Mesenteric fat pad (tissue), 1 donor: Measurements from ENCODE around the gene IL24. TPM values are rescaled to one million over a fixed set of nuclear protein-coding genes. Genes with fewer than 3 reads are reported as not detected.

Experiments
- DNase-seq: peaks from one replicate; pipeline ENCODE4 v3.0.0-alpha.2; 2020; ENCODE audit warnings: low spot score
- total RNA-seq: library from RNA; stranded (reverse); fragmentation: NEBNext Ultra II Directional; extraction: Animal tissue kit (Norgen Biotek cat#: 25700); gene quantifications from one replicate; pipeline ENCODE4 v1.2.1, GENCODE V29; 2021
- donor health status: DM: yes; HTN: yes; CAD: no.

The IL24 gene
- total RNA-seq, 1 donor from 2014 or later = not detected

DNA sequence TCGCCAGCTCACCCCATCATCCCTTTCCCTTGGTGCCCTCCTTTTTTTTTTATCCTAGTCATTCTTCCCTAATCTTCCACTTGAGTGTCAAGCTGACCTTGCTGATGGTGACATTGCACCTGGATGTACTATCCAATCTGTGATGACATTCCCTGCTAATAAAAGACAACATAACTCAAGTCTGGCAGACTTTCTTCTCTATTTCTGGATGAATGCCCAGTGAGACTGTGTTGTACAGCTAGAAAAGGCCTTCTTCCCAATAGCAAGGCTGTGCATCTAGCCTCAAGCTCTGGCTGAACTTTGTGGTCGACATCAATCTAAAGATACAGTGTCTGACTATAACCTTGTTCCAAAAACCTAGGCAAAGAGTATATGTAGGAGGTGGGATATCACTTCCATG, 6.4 kb downstream of the IL24 start:
- no peak for DNase-seq

DNA sequence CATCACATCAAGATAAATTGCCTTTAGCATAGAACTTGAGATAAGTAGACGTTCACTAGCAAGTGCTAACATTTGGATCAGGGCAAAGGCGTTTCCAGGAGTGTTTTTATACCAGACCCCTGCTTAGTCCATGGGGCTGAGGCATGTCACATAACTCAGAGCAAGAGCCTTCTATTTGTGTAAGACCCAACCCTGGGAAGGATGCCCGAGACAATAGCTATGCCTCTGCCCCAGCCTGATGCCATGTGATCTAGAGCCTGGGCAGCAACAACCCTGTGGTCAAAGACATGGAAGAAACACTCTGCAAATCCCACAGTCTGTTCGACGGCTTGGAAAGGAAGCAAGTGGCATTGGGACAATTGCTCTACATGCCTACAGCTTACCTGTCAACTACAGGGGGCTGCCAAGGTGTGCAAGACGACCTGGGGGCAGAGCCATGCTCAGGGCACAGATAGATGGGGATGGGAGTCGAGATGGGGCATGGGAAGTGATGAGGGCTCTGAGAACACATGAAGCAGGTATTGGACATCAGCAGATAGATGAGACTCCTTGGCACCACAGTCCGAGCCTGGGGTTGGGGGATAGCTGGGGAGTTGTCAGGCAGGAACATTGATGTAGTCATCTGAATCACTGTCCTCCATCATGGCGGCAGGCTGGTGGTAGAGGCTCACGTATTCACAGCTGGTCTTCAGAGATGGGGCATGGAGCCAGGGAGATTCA, 7.3 kb downstream of the IL24 start:
- DNase-seq = no peak

DNA sequence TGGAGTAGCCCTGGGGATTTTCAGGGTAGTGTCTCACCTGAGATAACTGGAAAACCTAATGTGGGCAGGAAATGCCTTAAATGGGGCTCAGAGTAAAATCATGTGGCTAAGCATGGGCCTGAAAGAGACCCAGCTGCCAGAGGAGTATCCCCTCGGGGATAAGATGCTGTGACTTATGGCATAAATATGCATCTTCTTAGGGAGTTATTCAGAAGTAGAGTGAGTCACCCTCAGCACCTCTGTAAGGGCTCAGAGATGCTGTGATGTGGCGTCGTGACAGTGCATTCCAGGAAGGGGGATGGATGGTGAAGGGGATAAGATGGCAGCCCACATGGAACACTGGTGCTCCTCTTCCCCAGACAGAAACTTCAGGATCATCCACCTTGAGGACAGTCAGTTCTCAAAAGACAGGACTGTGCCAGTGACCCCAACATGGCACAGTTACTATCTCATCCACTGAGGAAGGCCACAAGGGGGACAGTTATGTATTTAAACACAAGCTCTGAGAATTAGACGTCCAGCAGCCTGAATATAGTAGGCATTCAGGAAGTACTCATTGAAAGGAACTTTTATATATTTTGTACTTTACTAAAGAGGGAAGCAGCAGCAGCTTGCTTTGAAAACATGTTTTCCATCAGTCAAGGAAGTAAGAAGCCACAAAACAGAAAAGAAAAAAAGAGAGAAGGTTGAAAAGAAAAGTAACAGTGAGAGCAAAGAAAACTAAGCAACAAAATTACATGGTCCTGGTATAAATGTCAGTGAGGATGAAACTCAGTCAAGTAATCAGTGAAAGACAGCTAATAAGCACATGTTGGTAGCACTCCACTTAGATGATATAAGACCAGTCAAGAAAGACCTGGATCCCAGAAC, 8.3 kb downstream of the IL24 start:
- no peak for DNase-seq

DNA sequence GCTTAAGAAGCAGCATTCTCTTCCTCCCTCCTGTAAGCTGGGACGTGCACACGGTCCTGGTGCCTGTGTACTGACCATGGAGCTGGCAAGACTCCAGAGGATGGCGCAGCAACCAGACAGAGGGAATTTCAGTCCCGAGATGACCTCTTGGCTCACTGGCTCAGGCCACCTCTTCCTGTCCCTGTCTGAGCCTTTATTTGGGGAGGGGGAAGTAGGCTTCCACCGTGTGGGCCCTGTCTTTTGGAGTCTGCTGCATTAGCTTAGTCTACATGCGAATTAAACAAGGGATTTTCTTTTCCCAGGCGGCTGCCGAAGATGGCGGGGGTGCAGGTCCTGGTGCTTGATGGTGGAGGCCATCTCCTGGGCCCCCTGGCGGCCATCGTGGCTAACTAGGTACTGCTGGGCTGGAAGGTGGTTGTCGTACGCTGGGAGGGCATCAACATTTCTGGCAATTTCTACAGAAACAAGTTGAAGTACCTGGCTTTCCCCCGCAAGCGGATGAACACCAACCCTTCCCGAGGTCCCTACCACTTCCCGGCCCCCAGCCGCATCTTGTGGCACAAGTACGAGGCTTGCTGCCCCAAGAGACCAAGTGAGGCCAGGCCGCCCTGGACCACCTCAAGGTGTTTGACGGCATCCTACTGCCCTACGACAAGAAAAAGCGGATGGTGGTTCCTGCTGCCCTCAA, 10.2 kb downstream of the IL24 start:
- no peak for DNase-seq

DNA sequence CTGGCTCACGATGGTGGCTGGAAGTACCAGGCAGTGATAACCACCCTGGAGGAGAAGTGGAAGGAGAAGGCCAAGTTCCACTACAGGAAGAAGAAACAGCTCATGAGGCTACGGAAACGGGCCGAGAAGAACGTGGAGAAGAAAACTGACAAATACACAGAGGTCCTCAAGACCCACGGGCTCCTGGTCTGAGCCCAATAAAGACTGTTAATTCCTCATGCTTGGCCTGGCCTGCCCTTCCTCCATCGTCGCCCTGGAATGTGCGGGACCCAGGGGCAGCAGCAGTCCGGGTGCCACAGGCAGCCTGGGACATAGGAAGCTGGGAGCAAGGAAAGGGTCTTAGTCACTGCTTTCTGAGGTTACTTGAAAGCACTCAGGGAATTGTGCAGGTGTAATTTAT, 10.8 kb downstream of the IL24 start:
- no peak for DNase-seq

DNA sequence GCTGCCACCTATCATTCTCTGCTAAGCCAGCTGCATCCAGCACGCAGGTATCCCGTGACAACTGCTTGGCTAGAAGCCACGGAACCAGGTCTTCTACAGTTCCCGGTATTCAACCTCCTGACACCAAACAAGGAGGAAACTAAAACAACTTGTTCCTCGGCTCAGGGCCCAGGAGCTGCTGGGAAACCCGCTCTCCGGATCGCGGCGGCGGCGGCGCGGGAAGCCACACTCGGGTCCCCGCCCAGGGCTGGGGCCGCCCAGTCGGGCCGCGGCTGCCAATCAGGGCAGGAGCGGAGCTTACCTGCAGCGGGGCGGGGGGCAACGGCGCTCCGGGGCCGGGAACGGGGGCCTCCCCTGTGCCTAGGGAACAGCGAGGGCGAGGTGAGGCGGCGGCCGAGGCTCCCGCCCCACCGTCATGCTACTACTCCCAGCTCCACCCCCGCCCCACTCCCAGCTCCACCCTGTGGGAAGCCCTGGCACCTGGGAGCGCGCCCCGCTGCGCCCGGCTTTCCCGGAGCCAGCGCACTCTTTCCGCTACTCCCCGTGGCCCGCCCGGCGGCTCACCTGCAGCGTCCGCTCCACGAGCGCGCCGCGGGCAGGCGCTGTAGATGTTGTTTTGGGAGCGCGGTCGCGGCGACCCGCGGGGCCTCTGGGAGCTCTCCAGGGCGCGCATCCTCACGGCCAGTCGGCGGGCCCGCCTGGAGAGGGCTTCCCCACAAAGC, 12.1 kb downstream of the IL24 start:
- DNase-seq = no peak

DNA sequence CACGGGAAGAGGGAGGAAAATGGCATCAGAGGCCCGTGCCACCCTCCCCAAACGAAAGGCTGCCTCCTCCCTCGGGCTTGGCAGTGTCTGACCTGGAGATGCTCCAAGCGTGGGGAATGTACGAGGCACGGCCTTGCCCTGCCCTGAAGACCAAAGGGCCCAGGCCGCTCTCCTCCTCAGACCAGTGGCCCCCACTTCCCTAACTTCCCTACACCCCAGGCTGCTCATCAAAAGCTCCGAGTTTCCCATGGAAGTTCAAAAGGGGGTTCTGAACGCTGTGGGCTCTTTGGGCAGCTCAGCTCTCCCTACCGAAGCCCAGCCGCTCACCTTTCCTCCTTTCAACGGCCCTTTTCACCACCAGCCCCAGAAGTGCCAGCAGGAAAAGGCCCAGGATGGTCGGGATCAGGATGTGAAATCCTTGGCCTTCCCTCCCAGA, 12.7 kb downstream of the IL24 start:
- no peak for DNase-seq

DNA sequence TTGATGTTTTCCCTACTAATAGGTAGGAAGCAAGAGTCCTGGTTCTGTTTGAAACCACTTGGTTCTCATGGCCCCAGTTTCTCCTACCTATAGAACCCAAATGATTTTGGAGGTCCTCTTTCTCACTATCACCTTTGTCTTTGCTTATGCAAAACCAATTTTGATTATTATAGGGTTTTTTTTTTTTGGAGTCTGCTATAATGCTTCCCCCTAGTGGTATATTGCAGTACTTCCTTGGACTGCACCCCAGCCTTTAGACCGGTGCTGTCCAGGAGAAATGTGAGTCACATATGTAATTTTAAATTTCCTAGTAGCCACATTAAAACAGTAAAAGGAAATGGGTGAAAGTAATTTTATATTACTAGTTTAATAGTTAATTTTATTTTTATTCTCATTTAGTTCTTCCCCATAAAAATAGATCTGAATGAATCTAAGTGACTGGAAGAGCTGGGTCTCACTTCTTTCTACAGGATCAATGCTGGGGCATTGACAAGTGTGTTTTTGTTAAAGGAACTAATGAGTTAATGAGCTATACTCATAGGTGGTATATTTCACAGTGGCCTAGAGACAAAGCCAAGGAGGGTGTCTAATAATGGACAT, 13.9 kb downstream of the IL24 start:
- DNase-seq = no peak

DNA sequence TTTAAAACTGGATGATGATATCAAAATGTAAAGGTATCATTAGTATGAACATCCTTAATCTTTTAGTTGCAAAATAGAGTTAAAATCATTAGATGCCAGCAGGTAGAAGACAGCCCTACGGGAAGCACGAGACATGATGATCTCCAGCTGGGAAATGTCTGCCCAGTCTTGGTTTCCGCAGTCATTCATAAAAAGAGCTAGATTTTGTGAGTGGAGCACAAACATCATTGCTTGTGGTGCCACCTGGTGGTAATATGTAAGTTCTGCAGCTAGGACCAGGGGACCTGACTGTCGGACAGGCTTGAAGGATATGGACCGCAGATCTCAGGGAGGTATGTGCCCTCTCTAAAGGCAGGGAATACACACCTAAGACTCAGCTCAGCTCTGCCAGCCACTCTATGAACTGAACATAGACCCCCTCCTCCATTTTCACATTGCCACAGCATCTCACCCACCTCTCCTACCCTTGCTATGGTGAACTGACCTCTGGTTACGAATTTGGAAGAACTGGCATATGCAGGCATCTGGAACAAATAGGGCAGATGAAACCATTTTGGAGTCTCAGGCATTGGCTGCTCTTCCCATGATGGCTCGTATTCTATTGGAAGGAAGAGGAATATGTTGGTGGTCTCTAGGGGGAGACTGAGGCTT, 15.3 kb downstream of the IL24 start:
- no peak for DNase-seq

DNA sequence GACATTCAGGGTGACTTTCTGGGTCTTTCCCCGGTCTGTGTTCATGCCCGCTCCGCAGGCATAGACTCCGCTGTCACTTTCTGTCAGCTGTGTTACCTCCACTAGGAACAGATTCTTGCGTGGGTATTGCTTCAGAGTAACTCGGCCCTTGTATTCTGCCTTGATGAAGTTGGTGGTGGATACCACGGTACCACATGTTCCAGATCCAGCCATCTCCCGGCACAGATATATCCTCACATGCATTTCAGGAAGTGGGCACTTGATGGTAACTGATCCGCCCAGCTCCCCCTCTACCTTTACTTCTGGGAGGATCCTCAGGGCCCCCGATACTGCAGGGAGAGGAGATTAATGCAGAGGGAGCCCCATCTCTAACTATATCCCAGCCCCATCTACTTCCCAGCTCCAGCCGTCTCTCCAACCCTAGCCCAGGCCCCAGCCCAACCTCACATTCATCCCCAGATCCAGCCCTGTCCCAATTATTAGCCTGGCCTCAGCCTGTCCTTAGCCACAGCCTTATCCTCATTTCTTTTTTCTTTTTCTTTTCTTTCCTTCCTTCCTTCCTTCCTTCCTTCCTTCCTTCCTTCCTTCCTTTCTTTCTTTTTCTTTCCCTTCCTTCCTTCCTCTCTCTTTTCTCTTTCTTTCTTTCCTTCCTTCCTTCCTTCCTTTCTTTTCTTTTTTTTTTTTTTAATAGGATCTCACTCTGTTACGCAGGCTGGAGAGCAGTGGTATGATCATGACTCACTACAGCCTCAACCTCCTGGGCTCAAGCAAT, 16.7 kb downstream of the IL24 start:
- no peak for DNase-seq

DNA sequence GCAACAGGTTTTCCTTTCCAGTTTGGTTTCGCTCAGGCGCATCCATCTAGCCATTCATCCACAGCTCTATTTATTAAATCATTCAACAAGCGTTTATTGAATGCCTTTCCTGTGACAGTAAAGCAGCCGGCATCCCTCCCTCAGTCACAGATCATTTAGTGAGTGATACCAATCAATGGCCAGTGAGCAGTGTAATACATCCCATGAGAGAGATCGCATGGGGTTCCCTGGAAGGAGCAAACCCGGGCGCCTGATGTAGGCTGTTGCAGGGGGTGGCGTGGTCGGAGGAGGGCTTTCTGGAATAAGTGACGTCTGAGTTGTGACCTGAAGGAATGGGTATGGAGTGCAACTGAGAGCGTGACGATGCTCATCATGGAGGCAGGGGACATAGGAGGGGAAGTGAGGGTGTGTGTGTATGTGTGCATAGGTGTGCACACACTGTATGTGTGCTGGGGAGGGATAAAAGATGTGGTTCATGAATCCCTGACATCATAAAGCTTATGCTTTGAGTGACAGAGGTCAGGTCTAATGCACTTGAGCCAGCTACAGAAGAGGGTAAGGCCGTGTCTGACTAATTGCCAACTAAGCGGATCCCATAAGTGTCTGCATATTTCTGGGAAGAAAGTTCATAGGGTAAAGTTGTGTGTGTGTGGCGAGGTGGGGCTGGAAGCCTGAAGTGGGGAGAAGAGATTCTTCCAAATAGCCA, 17.9 kb downstream of the IL24 start:
- no peak for DNase-seq

DNA sequence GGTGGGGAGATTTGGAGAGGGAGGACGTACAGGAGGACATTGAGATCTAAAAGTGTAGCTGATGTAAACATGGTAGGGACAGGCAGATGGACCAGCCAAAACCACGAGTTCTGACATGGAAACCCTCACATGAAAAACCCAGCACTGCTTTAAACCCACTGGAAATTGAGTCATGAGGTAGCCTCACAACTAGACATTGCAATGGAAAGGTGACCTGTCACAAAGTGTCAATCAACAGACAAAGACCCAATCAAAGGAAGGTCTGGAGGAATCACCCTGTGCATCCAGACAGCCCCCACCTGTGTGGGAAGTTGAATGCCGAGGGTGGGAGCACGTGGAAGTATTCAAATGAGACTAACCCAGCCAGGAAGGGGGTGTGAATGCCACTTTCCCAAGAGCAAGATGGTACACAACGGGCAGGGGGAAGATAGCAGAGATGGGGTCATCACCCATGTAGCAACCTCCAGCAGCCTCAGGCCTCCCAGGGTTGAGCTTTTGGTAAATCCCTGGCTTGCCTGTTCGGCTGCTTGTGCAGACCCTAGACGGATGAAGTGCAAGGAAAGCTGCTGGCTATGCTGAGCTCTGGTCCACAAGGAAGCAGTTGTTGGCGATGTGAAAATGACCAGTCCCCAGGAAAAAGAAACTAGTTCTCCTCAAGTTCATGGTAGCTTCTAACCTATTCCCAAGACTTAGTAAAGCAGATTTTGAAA, 18.9 kb downstream of the IL24 start:
- DNase-seq = no peak

DNA sequence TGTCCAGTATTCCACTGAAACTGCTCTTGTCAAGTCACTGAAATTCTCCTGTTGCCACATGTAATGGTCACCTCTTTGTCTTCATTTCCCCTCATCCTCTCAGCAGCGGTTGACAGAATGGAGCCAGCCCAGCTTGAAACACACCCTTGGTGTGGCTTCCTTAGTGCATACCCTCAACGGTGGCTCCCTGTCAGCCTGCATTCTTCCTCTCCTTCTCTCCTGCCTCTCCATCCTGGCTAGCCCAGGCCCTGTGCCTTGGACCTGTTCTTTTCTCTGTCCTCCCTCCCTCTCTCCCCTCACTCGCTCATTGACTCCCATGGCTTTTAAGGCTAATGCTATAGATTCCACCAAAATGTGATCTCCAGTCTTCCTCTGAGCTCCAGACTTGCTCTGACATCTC, 20.8 kb downstream of the IL24 start:
- no peak for DNase-seq

DNA sequence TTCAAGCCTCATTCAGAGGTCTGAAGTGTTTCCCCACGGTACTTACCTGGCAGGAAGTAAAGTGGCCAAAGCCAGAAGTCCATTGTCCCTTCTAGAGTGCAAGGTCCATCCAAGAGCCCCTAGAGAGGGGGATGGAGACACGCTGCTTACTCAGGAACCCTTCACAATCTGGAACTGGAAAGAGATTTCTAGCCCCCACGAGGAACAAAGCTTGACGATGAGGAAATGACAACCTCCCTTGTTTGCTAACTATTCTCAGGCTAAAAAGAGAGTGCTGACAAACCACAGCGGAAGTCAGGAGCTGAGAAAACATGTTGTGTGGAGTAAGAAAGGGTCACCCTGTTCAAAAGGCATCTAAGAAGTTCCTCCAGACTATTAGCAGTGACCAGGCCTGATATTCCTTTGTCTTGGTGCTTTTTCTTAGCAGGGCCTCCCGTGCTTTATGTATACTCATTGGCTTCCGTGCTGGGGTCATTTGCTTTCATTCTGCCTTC, 24.6 kb downstream of the IL24 start, which contains the start of gene FCMR:
FCMR (minus strand) TSS at position 170 of the 494 bp plus-strand sequence; CDS start at position 83, 87 bp downstream.
- no peak for DNase-seq

DNA sequence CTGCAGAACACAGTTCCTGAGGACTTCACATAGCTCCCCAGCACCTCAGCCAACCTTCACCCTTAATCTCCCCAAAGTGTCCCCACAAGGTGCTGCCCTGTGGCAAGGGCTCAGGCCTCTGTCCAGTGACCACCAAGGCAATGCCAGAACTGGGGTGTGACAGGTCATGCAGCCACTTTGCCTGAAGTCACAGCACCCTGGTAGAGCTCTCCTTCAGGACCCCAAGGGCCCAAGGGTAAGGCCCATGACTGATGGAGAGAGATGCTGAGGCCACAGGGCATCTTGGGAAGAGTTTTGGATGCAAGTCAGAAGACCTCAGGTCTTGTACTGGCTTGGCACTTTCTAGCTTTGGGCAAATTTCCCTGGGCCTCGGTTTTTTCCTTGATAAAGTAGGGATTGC, 25.3 kb downstream of the IL24 start:
- no peak for DNase-seq

DNA sequence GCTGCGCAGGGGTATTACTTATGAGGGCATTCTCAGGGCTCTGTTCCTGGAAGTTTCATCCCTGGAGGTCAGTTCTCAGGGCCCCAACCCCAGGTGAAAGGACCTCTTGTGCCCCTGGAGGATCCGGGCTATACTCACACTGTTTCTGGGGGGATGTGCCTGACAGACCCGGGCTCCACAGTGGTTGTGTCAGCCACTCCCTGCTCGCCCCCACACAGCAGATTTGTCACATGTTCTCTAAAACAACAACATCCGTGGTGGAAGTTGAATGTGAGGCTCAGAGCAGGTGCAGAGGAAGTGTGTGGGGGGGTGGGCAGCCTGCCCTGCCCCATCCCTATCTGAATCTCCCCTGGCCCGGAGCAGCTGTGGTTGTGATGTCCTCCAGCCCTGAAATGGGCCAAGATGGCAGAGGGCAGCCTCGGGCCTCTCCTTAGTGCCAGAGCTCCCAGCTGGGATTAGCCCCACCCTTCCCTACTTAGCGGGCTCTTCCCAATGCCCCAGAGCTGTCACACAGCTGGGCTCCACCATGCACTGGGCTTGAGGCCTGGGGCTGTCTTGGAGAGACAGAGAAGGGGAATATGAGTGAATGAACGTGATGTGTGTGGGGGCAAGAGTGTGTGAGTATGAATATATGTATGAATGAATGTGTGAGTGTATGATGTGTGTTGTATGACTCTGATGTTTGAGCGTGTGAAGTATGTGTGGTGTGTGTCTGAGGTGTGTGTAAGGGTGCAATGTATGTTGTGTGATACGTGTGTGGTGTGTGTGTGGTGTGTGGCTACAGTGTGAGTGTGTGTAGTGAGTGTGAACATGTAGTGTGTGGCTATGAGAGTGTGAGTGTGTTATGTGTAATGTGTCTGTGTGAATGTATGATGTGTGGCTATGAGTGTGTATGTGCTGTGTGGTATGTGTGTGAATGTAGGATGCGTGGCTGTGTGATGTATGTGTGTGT, 26.0 kb downstream of the IL24 start:
- DNase-seq = no peak
